ENCODE measurements around the gene KLHL21.

DNA sequence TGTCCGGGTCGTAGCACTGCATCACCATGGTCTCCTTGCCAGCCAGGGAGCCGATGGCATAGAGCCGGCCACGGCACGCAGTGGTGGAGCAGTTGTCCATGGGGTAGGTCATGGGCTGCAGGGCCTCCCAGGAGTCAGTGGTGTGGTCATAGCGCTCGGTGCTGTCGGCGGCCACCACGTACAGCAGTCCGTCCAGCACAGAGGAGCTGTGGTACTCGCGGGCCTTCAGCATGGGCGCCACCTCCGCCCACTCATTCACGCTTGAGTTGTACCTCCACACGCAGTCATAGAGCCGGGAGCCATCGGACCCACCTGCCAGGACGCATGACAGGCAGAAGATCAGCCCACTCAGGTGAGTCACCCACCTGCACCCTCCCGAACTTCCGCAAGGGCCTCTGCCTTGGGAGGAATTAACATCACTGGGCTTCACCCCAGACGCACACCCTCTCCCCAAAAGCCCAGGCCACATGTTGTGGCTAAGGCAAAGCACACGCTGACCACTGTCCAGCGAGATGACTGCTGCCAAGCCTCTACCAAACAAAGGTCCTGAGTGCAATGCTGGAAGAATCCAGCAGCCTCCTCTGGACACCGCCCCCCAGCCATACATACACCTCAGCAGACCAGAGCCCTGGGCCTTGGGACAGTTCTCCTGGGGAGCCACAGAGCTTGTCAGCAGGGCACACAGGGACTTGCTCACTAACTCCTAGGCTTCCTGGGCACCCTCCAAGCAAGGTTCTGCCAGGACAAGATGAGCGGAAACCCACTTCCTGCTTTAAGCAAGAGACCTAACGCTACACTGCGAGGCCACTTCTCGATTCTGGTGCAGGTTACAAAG, 3.3 kb downstream of the KLHL21 start:
- TF ChIP-seq EZH2 (IDR thresholded peaks at IDR 0.05; ENCODE audit: insufficient read depth, poor library complexity, severe bottlenecking) (no peak), EZH2phosphoT487 (IDR thresholded peaks at IDR 0.05; ENCODE audit: insufficient read depth, low read depth) (no peak)

Measured in GM23248 (cell line).